Tongue (tissue), 3 donors: ENCODE results near the gene ARHGAP32. TPM values are rescaled to one million over a fixed set of nuclear protein-coding genes. Genes with fewer than 3 reads are reported as not detected.
"Not testable (repeated sequence)": the region's sequence is repeated elsewhere in the genome, so short reads cannot be mapped to it uniquely, and the experiment has no call there.

Experiments
- DNase-seq: peaks from one replicate; pipeline ENCODE4 v3.0.0-alpha.2; 2015
- small RNA-seq: library from RNA; depleted of rRNA; stranded (forward); fragments of <200 nt; gene quantifications from one replicate; pipeline ENCODE3, GENCODE V24; 2014; ENCODE audit warnings: low replicate concordance
- total RNA-seq: library from RNA; depleted of rRNA; stranded (reverse); fragments of >200 nt; gene quantifications from one replicate; pipeline ENCODE4 v1.2.3, GENCODE V29; 2014

The ARHGAP32 gene
- total RNA-seq, 1 donor from 2014 or later, result 29.1 TPM

GRCh38 chr11:128929468-128929867 is 262.7 kb downstream of the ARHGAP32 start:
- DNase-seq, result no peak

- DNase-seq, result no peak
These were observed 263.7 kb downstream of the ARHGAP32 start for GRCh38 chr11:128928400-128928799.

GRCh38 chr11:128927683-128928336 is 264.3 kb downstream of the ARHGAP32 start:
- no peak for DNase-seq

- DNase-seq, result no peak
These were observed 265.0 kb downstream of the ARHGAP32 start for GRCh38 chr11:128927108-128927461.

GRCh38 chr11:128926437-128927107 is 265.6 kb downstream of the ARHGAP32 start:
- DNase-seq, result no peak

GRCh38 chr11:128926000-128926399 is 266.1 kb downstream of the ARHGAP32 start:
- no peak for DNase-seq

GRCh38 chr11:128925250-128925600 is 266.9 kb downstream of the ARHGAP32 start:
- DNase-seq, result no peak

GRCh38 chr11:128924510-128925249 is 267.4 kb downstream of the ARHGAP32 start:
- no peak for DNase-seq

GRCh38 chr11:128924104-128924503 is 268.0 kb downstream of the ARHGAP32 start:
- DNase-seq, result no peak

- no peak for DNase-seq
These were observed 270.3 kb downstream of the ARHGAP32 start for GRCh38 chr11:128921793-128922192.

- no peak for DNase-seq
These were observed 271.5 kb downstream of the ARHGAP32 start for GRCh38 chr11:128920666-128921065.

GRCh38 chr11:128919635-128920034 is 272.5 kb downstream of the ARHGAP32 start:
- DNase-seq, result not testable (repeated sequence)

- DNase-seq, result no peak
These were observed 272.9 kb downstream of the ARHGAP32 start for GRCh38 chr11:128919216-128919615.

- DNase-seq, result no peak
These were observed 274.9 kb downstream of the ARHGAP32 start for GRCh38 chr11:128917144-128917724.

- DNase-seq, result no peak
These were observed 275.4 kb downstream of the ARHGAP32 start for GRCh38 chr11:128916681-128917080.

- DNase-seq, result no peak
These were observed 276.0 kb downstream of the ARHGAP32 start for GRCh38 chr11:128916037-128916572.

- DNase-seq, result no peak
These were observed 277.0 kb downstream of the ARHGAP32 start for GRCh38 chr11:128915149-128915521.

Small RNA genes within 50 kb of the gene (small RNA-seq; reads per million reads assigned to genes)
- gene RF00019, result not detected
- gene RNU6-874P, result not detected
- gene RNU6-876P, result not detected

Other genes with a start within 250 kb of the ARHGAP32 start
- gene TP53AIP1, start 249.5 kb downstream of the ARHGAP32 start, total RNA-seq, result 5.3 TPM
- gene BARX2, start 183.5 kb upstream of the ARHGAP32 start, total RNA-seq, result 14.3 TPM